ENCODE data around the gene DIAPH3.
"Not testable (repeated sequence)": the region's sequence is repeated elsewhere in the genome, so short reads cannot be mapped to it uniquely, and the experiment has no call there.

Gene DIAPH3

DNA sequence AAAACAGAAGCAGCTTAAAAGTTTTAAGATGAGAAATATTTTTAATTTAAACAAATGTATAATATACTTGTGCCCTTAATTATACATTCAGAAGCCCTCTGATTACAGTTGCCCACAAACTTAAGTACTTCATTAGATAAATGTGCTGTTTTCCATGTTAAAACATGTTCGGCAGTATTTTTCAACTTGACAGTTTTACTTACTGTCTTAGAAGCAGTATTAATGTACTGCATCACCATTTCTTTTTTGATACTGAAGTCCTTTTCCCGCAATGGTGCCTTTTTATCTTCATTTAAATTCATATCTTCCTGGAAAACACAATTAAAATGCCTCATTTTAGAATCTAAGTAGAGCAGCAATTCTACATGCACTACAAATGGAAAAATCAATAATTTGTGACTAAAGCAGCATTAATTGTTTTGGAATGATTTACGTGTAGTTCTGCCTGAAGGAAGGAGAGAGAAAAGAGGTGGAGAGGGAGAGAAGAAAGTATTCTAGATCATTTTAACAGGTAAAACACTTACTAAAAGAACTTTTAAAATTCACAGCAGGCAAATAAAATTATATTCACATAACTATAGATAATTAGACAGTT is 70.2 kb downstream of the DIAPH3 start:
- Histone ChIP-seq H3K27ac (ENCODE audit: low read depth, low read length) (no peak overlapping the region), H3K4me3 (ENCODE audit: low read depth in 1 of 2, low read length in 2 of 2) (no peak overlapping the region), H3K9ac (ENCODE audit: low read length) (no peak overlapping the region), H3K36me3 (ENCODE audit: insufficient read depth, low read length) (no peaks in the 10 kb centered on the region), H3K9me3 (ENCODE audit: low read length) (no peaks in the 10 kb centered on the region), H3K27me3 (ENCODE audit: control insufficient read depth in 1 of 2, insufficient read depth in 2 of 2, low read length in 2 of 2) (no peaks in the 10 kb centered on the region), H3K4me1 (ENCODE audit: insufficient read depth, low read length) (no peaks in the 10 kb centered on the region)

DNA sequence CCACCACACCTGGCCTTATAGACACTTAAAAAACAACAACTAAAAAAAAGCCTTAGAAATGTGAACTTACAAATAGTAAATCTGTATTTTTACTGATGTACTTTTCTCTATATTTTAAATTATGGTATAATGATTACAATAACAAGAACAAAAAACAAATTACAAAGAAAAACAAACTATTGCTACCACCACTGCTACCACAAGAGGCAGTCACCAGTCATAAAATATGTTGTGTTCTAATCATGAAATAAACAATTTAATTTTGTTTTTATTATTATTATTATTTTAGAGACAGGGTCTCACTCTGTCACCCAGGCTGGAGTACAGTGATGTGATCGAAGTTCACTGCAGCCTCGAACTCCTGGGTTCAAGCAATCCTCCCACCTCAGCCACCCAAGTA is 72.2 kb downstream of the DIAPH3 start:
- H3K9ac ChIP-seq (ENCODE audit: low read length), result no peak overlapping the region
- no peak overlapping the region for H3K4me3 ChIP-seq (ENCODE audit: low read depth in 1 of 2, low read length in 2 of 2)
- no peaks in the 10 kb centered on the region for H3K27me3 ChIP-seq (ENCODE audit: control insufficient read depth in 1 of 2, insufficient read depth in 2 of 2, low read length in 2 of 2)
- no peaks in the 10 kb centered on the region for H3K9me3 ChIP-seq (ENCODE audit: low read length)
- H3K4me1 ChIP-seq (ENCODE audit: insufficient read depth, low read length), result no peaks in the 10 kb centered on the region
- no peaks in the 10 kb centered on the region for H3K36me3 ChIP-seq (ENCODE audit: insufficient read depth, low read length)
- H3K27ac ChIP-seq (ENCODE audit: low read depth, low read length), result no peak overlapping the region

DNA sequence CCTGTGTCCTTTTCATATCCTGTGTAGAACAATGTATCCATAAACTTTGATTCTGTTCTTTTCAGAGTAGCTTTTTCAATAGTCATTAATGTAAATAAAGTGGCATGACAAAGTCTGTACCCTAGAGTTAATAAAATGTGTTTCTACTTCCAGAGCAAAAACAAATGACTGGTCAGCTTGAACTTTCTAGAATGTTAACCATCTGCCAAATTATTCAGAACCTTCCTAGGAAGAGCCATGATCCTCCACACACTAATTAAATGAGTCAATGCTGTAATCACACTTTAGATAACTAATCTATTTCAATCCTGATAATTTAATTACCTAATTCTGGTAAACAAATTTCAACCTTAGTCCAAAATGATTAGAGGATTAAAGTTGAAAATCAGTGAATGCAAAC is 73.2 kb downstream of the DIAPH3 start:
- no peak overlapping the region for H3K4me3 ChIP-seq (ENCODE audit: low read depth in 1 of 2, low read length in 2 of 2)
- no peaks in the 10 kb centered on the region for H3K27me3 ChIP-seq (ENCODE audit: control insufficient read depth in 1 of 2, insufficient read depth in 2 of 2, low read length in 2 of 2)
- no peaks in the 10 kb centered on the region for H3K4me1 ChIP-seq (ENCODE audit: insufficient read depth, low read length)
- H3K9ac ChIP-seq (ENCODE audit: low read length), result no peak overlapping the region
- H3K9me3 ChIP-seq (ENCODE audit: low read length), result no peaks in the 10 kb centered on the region
- H3K36me3 ChIP-seq (ENCODE audit: insufficient read depth, low read length), result no peaks in the 10 kb centered on the region
- H3K27ac ChIP-seq (ENCODE audit: low read depth, low read length), result no peak overlapping the region

DNA sequence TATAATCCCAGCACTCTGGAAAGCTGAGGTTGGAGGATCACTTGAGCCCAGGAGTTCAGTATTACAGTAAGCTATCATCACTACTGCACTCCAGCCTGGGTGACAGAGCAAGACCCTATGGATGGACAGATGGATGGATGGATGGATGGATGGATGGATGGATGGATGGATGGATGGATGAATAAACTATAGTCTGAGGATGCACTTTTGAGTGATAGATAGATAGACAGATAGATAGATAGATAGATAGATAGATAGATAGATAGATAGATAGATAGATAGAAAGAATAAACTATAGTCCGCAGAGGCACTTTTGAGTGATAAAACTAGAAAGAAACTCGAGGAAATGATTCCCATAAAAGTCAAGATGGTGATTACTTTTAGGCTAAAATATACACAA is 79.9 kb downstream of the DIAPH3 start:
- not testable (repeated sequence) for H3K4me1 ChIP-seq (ENCODE audit: insufficient read depth, low read length); H3K27me3 ChIP-seq (ENCODE audit: control insufficient read depth in 1 of 2, insufficient read depth in 2 of 2, low read length in 2 of 2); H3K27ac ChIP-seq (ENCODE audit: low read depth, low read length); H3K4me3 ChIP-seq (ENCODE audit: low read depth in 1 of 2, low read length in 2 of 2); H3K36me3 ChIP-seq (ENCODE audit: insufficient read depth, low read length); H3K9ac ChIP-seq (ENCODE audit: low read length); H3K9me3 ChIP-seq (ENCODE audit: low read length)

DNA sequence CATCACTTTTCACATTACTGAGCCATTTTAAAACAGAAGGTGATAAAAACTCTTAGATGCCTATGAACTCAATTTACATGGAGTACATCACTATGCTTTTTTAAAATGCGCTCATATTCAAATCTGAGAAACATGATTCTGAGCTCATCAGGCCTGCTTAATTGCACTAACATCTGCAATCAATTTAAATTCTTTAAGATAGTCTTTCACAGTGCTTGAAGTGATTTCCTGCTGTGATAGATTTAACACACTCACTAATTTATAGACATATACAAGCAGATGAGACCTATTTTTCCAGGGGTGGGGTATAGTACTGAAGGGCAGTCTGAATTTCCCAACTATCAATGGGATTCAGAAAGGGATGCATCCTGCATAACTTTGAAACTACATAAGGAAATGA is 82.9 kb downstream of the DIAPH3 start:
- Histone ChIP-seq H3K9ac (ENCODE audit: low read length) (no peak overlapping the region), H3K9me3 (ENCODE audit: low read length) (no peaks in the 10 kb centered on the region), H3K4me3 (ENCODE audit: low read depth in 1 of 2, low read length in 2 of 2) (no peak overlapping the region), H3K27ac (ENCODE audit: low read depth, low read length) (no peak overlapping the region), H3K4me1 (ENCODE audit: insufficient read depth, low read length) (no peaks in the 10 kb centered on the region), H3K36me3 (ENCODE audit: insufficient read depth, low read length) (no peaks in the 10 kb centered on the region), H3K27me3 (ENCODE audit: control insufficient read depth in 1 of 2, insufficient read depth in 2 of 2, low read length in 2 of 2) (no peaks in the 10 kb centered on the region)

DNA sequence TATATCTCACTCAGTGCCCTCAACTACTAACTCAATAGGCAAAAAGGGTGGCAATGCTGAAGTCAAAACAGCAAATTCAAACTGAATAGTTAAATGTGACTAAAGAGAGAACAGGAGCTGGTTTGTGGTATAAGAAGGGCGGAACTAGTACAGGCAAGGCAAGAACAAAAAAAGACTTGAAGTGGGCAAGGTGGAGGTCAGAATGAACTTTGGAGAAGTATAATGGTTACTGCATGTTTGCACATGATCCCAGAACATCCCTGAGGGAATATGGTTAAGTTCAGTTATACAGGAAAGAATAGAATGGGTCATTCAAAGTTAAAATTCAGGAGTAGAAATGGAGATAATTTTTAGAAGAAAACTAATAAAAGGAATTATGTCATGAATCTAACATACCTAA is 85.5 kb downstream of the DIAPH3 start:
- Histone ChIP-seq H3K36me3 (ENCODE audit: insufficient read depth, low read length) (no peaks in the 10 kb centered on the region), H3K4me1 (ENCODE audit: insufficient read depth, low read length) (no peaks in the 10 kb centered on the region), H3K9ac (ENCODE audit: low read length) (no peak overlapping the region), H3K4me3 (ENCODE audit: low read depth in 1 of 2, low read length in 2 of 2) (no peak overlapping the region), H3K27me3 (ENCODE audit: control insufficient read depth in 1 of 2, insufficient read depth in 2 of 2, low read length in 2 of 2) (no peaks in the 10 kb centered on the region), H3K27ac (ENCODE audit: low read depth, low read length) (no peak overlapping the region), H3K9me3 (ENCODE audit: low read length) (no peaks in the 10 kb centered on the region)

DNA sequence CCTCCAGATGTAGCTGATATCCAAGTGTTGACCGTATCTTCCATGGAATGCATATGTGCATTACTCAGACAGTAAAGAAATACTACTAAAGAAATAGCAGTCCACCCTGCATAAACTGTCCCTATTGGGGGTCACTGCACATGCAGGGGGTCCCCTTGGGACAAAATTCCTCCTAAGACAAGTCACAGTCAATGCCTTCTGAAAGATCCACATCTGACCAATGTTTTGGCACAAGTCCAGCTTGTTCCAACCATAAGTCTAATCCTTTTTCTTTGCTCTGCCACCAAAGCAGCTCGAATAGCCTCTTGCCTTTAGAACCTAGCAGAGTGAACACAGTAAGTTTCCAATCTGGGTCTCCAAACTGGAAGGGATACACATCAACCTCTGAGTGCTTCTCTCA is 87.9 kb downstream of the DIAPH3 start:
- Histone ChIP-seq H3K4me3 (ENCODE audit: low read depth in 1 of 2, low read length in 2 of 2) (no peak overlapping the region), H3K27me3 (ENCODE audit: control insufficient read depth in 1 of 2, insufficient read depth in 2 of 2, low read length in 2 of 2) (no peaks in the 10 kb centered on the region), H3K27ac (ENCODE audit: low read depth, low read length) (no peak overlapping the region)

DNA sequence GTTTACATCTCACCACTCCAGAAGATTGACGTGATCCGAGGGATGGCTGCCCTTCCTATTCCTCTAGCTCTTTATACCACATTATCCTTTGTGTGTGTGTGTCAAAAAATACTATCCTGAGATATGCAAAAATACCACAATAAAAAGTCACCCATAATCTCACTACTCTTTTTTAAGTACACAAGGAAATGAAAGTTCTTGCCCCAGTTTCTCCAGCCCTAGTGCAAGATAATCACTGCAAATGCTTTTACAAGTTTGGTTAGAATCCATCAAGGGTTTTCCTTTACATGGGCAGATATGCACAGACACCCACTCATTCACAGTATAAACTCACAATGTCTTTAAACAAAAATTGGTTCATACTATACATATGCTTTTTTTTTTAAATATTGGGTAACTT is 89.3 kb downstream of the DIAPH3 start:
- Histone ChIP-seq H3K4me3 (ENCODE audit: low read depth in 1 of 2, low read length in 2 of 2) (no peak overlapping the region), H3K27ac (ENCODE audit: low read depth, low read length) (no peak overlapping the region), H3K36me3 (ENCODE audit: insufficient read depth, low read length) (no peaks in the 10 kb centered on the region), H3K9ac (ENCODE audit: low read length) (no peak overlapping the region), H3K9me3 (ENCODE audit: low read length) (no peaks in the 10 kb centered on the region), H3K4me1 (ENCODE audit: insufficient read depth, low read length) (no peaks in the 10 kb centered on the region), H3K27me3 (ENCODE audit: control insufficient read depth in 1 of 2, insufficient read depth in 2 of 2, low read length in 2 of 2) (no peaks in the 10 kb centered on the region)

More for the DNA sequence above, 87.9 kb downstream of the DIAPH3 start:
- Histone ChIP-seq H3K36me3 (ENCODE audit: insufficient read depth, low read length) (no peaks in the 10 kb centered on the region), H3K9me3 (ENCODE audit: low read length) (no peaks in the 10 kb centered on the region), H3K9ac (ENCODE audit: low read length) (no peak overlapping the region), H3K4me1 (ENCODE audit: insufficient read depth, low read length) (no peaks in the 10 kb centered on the region)

DNA sequence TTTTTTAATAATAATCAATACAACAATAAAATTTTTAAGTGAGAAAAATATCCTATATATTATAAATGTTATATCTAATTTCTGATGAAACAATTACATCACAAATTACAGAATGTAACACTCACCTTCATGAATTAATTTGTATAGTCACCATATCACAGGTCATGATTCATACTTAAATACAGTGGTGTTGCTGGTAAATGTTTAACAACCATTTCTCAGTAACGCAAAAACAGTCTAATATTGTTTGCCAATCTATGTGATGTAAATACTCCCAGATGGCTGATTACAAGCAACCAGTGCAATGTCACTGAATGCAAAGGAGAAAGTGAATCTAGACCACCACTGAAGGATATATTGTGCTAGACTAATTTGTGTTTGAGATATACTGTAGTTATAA is 97.5 kb downstream of the DIAPH3 start:
- no peaks in the 10 kb centered on the region for H3K4me1 ChIP-seq (ENCODE audit: insufficient read depth, low read length)
- H3K27ac ChIP-seq (ENCODE audit: low read depth, low read length), result no peak overlapping the region
- H3K4me3 ChIP-seq (ENCODE audit: low read depth in 1 of 2, low read length in 2 of 2), result no peak overlapping the region
- H3K9ac ChIP-seq (ENCODE audit: low read length), result no peak overlapping the region
- no peaks in the 10 kb centered on the region for H3K36me3 ChIP-seq (ENCODE audit: insufficient read depth, low read length)
- no peaks in the 10 kb centered on the region for H3K9me3 ChIP-seq (ENCODE audit: low read length)
- no peaks in the 10 kb centered on the region for H3K27me3 ChIP-seq (ENCODE audit: control insufficient read depth in 1 of 2, insufficient read depth in 2 of 2, low read length in 2 of 2)

DNA sequence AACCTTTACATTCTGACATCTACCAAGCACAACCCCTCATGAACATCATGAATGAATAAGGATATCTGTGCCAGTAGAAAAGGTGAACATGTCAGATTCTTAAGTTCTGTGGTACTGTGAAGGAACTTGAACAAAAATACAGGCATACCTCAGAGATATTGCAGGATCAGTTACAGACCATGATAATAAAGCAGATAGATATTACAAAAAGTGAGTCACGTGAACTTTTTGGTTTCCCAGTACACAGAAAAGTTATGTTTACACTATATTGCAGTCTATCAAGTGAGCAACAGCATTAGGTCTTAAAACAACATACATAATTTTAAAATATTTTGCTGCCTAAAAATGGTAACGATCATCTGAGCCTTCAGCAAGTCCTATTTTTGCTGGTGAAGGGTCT is 101.2 kb downstream of the DIAPH3 start:
- no peaks in the 10 kb centered on the region for H3K9me3 ChIP-seq (ENCODE audit: low read length)
- no peak overlapping the region for H3K4me3 ChIP-seq (ENCODE audit: low read depth in 1 of 2, low read length in 2 of 2)
- H3K27me3 ChIP-seq (ENCODE audit: control insufficient read depth in 1 of 2, insufficient read depth in 2 of 2, low read length in 2 of 2), result no peaks in the 10 kb centered on the region
- no peaks in the 10 kb centered on the region for H3K4me1 ChIP-seq (ENCODE audit: insufficient read depth, low read length)
- no peaks in the 10 kb centered on the region for H3K36me3 ChIP-seq (ENCODE audit: insufficient read depth, low read length)
- no peak overlapping the region for H3K27ac ChIP-seq (ENCODE audit: low read depth, low read length)
- H3K9ac ChIP-seq (ENCODE audit: low read length), result no peak overlapping the region

DNA sequence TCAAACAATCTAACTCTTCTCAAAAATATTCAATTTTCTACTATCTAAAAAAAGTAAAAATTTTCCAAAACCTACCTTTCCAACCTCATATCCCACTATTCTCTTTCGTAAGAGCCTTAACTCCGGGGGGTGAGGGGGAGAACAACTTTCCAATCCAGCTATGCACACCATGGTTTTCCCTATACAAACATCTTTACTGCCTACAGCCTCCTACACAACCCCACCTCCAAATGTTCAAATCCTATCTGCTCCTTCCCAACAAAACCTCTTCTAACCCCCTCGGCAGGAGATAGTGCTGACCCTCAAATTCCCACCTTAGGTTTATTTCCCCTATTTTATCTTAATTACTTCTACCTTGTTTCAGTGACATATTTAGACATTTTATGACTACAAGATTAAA is 102.0 kb downstream of the DIAPH3 start:
- Histone ChIP-seq H3K36me3 (ENCODE audit: insufficient read depth, low read length) (no peaks in the 10 kb centered on the region), H3K9me3 (ENCODE audit: low read length) (no peaks in the 10 kb centered on the region), H3K27ac (ENCODE audit: low read depth, low read length) (no peak overlapping the region), H3K9ac (ENCODE audit: low read length) (no peak overlapping the region), H3K4me3 (ENCODE audit: low read depth in 1 of 2, low read length in 2 of 2) (no peak overlapping the region), H3K27me3 (ENCODE audit: control insufficient read depth in 1 of 2, insufficient read depth in 2 of 2, low read length in 2 of 2) (no peaks in the 10 kb centered on the region), H3K4me1 (ENCODE audit: insufficient read depth, low read length) (no peaks in the 10 kb centered on the region)

DNA sequence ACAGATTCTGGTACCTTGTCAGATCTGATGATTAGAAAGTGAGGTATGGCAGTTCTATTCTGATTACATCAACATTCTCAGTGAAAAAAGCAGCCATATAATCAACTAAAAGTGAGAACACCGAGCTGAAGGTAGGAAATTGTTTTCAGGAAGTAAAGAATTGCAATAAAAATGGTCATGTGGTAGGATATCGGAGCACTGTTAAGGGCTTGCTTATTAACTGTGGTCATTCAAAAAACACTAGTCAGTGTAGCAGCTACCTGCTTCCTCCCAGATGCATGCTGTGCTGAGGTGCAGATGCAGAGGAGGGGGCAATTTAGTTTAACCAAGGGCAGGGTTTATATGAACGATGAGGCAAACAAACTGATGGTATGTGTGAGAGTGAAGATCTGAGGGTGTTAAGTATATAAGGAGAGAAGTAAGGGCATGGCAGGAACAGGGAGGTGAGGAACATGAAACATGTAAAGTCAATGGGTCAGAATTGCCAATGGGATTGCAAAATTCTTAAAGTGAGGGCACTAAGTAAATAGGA is 111.9 kb downstream of the DIAPH3 start:
- no peaks in the 10 kb centered on the region for H3K4me1 ChIP-seq (ENCODE audit: insufficient read depth, low read length)
- no peaks in the 10 kb centered on the region for H3K9me3 ChIP-seq (ENCODE audit: low read length)
- H3K4me3 ChIP-seq (ENCODE audit: low read depth in 1 of 2, low read length in 2 of 2), result no peak overlapping the region
- H3K9ac ChIP-seq (ENCODE audit: low read length), result no peak overlapping the region
- no peak overlapping the region for H3K27ac ChIP-seq (ENCODE audit: low read depth, low read length)
- no peaks in the 10 kb centered on the region for H3K27me3 ChIP-seq (ENCODE audit: control insufficient read depth in 1 of 2, insufficient read depth in 2 of 2, low read length in 2 of 2)
- no peaks in the 10 kb centered on the region for H3K36me3 ChIP-seq (ENCODE audit: insufficient read depth, low read length)

Data from muscle layer of colon (tissue), 2 donors.